Right atrium auricular region (tissue), 2 donors: Measurements from ENCODE around the gene FBXW4. TPM values are rescaled to one million over a fixed set of nuclear protein-coding genes. Genes with fewer than 3 reads are reported as not detected.

Experiments
- DNase-seq: peaks from one replicate; pipeline ENCODE4 v3.0.0-alpha.2; 2019; ENCODE audit warnings: low spot score
- H3K27ac ChIP-seq, 2 donors: fragments of 200-600 bp; sonication (generic); 1 replicate in 1 of 2; 2 replicates in 1 of 2; pipeline ENCODE4 v1.5.1; 2016 to 2019
- H3K27me3 ChIP-seq, 2 donors: fragments of 200-600 bp; sonication (generic); one replicate each; pipeline versions ENCODE4 v1.5.1 to v1.6.0; 2017 to 2019
- H3K36me3 ChIP-seq: fragments of 200-600 bp; sonication (generic); one replicate; pipeline ENCODE4 v1.5.1; 2016
- H3K4me1 ChIP-seq, 2 donors: fragments of 200-600 bp; sonication (generic); one replicate each; pipeline versions ENCODE4 v1.5.1 to v1.6.0; 2017 to 2019
- H3K4me3 ChIP-seq, 2 donors: fragments of 200-600 bp; sonication (generic); 1 replicate in 1 of 2; 2 replicates in 1 of 2; pipeline ENCODE4 v1.5.1; 2017 to 2019; ENCODE audit warnings: mild to moderate bottlenecking in 1 of 2, moderate library complexity in 1 of 2
- H3K9me3 ChIP-seq, 2 donors: fragments of 200-600 bp; sonication (generic); one replicate each; pipeline ENCODE4 v1.5.1; 2019
- total RNA-seq, 2 donors: library from RNA; depleted of rRNA; stranded (reverse); fragments of >200 nt; gene quantifications; one replicate each; pipeline ENCODE4 v1.1.0, GENCODE V29; 2016
- TF ChIP-seq, protein P1 (sequence below), 2 donors: fragments of 200-600 bp; sonication (generic); IDR thresholded peaks; one replicate each; pipeline ENCODE4 v1.5.1; 2019; ENCODE audit warnings: antibody characterized with exemption in 2 of 2

Gene FBXW4
- total RNA-seq, 2 donors from 2014 or later = 75.2 to 95.1 TPM

GRCh38 chr10:101670635-101671034 lies 24.3 kb downstream of the FBXW4 start:
- H3K4me1 ChIP-seq = peaks cover 0 to 14% of the 10 kb centered on the region in 2 donors
- H3K36me3 ChIP-seq = peaks cover 53% of the 10 kb centered on the region
- no peaks in the 10 kb centered on the region for H3K27me3 ChIP-seq
- no peaks in the 10 kb centered on the region for H3K9me3 ChIP-seq
- no peak for DNase-seq
- H3K27ac ChIP-seq = no peak overlapping the region
- TF ChIP-seq, protein P1, sequence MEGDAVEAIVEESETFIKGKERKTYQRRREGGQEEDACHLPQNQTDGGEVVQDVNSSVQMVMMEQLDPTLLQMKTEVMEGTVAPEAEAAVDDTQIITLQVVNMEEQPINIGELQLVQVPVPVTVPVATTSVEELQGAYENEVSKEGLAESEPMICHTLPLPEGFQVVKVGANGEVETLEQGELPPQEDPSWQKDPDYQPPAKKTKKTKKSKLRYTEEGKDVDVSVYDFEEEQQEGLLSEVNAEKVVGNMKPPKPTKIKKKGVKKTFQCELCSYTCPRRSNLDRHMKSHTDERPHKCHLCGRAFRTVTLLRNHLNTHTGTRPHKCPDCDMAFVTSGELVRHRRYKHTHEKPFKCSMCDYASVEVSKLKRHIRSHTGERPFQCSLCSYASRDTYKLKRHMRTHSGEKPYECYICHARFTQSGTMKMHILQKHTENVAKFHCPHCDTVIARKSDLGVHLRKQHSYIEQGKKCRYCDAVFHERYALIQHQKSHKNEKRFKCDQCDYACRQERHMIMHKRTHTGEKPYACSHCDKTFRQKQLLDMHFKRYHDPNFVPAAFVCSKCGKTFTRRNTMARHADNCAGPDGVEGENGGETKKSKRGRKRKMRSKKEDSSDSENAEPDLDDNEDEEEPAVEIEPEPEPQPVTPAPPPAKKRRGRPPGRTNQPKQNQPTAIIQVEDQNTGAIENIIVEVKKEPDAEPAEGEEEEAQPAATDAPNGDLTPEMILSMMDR (IDR thresholded peaks at IDR 0.05) = no peak
- no peak overlapping the region for H3K4me3 ChIP-seq

GRCh38 chr10:101669181-101669580 lies 25.8 kb downstream of the FBXW4 start:
- Histone ChIP-seq H3K36me3 (peaks cover 44% of the 10 kb centered on the region), H3K9me3 (no peaks in the 10 kb centered on the region), H3K27me3 (no peaks in the 10 kb centered on the region), H3K27ac (no peak overlapping the region), H3K4me3 (no peak overlapping the region), H3K4me1 (peaks cover 0 to 14% of the 10 kb centered on the region in 2 donors)
- TF ChIP-seq, protein P1 (IDR thresholded peaks at IDR 0.05) = no peak
- no peak for DNase-seq

DNA sequence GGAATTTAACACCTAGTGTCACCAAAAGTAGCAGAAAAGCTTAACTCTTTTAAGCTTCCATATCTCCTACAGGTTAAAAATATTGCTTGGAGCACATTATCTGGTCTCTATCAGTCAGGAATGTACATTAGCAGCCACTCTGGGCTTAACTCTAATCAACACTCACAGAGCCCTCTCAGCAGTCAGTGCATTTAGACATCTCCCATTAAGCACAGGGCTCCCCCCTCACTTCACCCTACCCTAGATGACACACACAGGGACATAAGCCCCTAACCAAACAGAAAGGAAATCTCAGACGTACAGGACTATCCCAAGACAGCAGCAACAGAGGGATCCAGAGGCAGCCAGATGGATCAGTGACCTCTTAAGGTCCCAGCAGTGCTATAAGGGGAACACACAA lies 26.4 kb downstream of the FBXW4 start:
- no peaks in the 10 kb centered on the region for H3K27me3 ChIP-seq
- no peak for DNase-seq
- no peak overlapping the region for H3K27ac ChIP-seq
- no peaks in the 10 kb centered on the region for H3K9me3 ChIP-seq
- TF ChIP-seq, protein P1 (IDR thresholded peaks at IDR 0.05) = no peak
- H3K36me3 ChIP-seq = peaks cover 44% of the 10 kb centered on the region
- H3K4me1 ChIP-seq = peaks cover 0 to 14% of the 10 kb centered on the region in 2 donors
- no peak overlapping the region for H3K4me3 ChIP-seq

DNA sequence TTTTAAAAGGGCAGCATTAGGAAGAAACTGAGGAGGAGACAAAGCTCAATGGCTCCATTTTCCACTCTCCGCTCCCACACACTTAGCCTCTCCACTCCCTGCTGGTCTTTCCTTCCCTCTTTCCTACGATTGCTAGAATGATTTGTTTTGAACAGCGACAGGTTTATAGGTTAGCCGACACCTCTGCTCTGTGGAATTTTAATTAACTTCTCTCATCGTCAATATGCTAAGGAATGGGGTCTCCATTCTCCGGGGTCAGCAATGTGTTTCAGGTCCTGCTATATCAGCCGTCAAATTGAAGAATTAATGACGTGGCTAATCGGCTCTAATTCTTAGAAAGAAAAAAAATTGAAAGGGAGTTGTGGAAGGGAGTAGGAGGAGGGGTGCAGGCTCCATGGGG lies 28.9 kb downstream of the FBXW4 start:
- H3K4me1 ChIP-seq = no peaks in the 10 kb centered on the region
- H3K27ac ChIP-seq = no peak overlapping the region
- DNase-seq = no peak
- H3K4me3 ChIP-seq = no peak overlapping the region
- no peaks in the 10 kb centered on the region for H3K27me3 ChIP-seq
- peaks cover 46% of the 10 kb centered on the region for H3K36me3 ChIP-seq
- no peaks in the 10 kb centered on the region for H3K9me3 ChIP-seq
- TF ChIP-seq, protein P1 (IDR thresholded peaks at IDR 0.05) = no peak

- H3K27ac ChIP-seq = no peak overlapping the region
- no peak for DNase-seq
- H3K4me3 ChIP-seq = no peak overlapping the region
- no peaks in the 10 kb centered on the region for H3K27me3 ChIP-seq
- TF ChIP-seq, protein P1 (IDR thresholded peaks at IDR 0.05) = no peak
- H3K36me3 ChIP-seq = peaks cover 63% of the 10 kb centered on the region
- H3K9me3 ChIP-seq = no peaks in the 10 kb centered on the region
- H3K4me1 ChIP-seq = no peaks in the 10 kb centered on the region
Measured at GRCh38 chr10:101663097-101663496, 31.9 kb downstream of the FBXW4 start.

DNA sequence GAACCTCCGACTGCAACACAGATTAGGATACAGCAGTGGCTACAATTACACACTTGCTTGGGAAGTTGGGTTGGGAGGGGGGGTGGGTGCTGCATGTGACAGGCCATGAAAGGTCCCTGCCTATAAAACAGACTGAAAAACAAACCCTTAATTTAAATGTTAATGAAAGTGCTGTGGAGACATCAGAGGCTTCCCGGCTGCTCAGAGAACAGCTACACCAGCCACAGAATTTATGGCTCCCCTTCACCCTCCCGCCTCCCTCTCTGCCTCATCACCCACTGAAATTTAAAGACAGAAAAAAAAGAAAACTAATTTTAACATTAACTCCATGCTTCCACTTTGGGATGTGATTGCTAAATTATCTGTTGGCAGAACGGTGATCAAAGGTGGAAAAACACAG lies 34.7 kb downstream of the FBXW4 start:
- TF ChIP-seq, protein P1 (IDR thresholded peaks at IDR 0.05) = no peak

More for the DNA sequence above, 34.7 kb downstream of the FBXW4 start:
- H3K9me3 ChIP-seq = no peaks in the 10 kb centered on the region
- no peak overlapping the region for H3K4me3 ChIP-seq
- no peaks in the 10 kb centered on the region for H3K27me3 ChIP-seq
- DNase-seq = no peak
- H3K36me3 ChIP-seq = peaks cover 61% of the 10 kb centered on the region
- no peaks in the 10 kb centered on the region for H3K4me1 ChIP-seq
- H3K27ac ChIP-seq = no peak overlapping the region
